Esophagus squamous epithelium (tissue), 4 donors: Measurements from ENCODE around the gene ADARB2.

ENCODE experiments used
- CTCF ChIP-seq, 6 experiments: fragments of 450-650 bp in 4 of 6; fragments of 200-600 bp in 2 of 6; sonication (generic) in 2 of 6; IDR thresholded peaks; one replicate each; pipeline ENCODE4 v1.5.1; 2016 to 2019; ENCODE audit warnings: antibody characterized with exemption in 6 of 6, mild to moderate bottlenecking in 4 of 6, moderate library complexity in 4 of 6
- POLR2A ChIP-seq, 4 donors: fragments of 450-650 bp; IDR thresholded peaks; one replicate each; pipeline ENCODE4 v1.6.1; 2017; ENCODE audit warnings: antibody characterized with exemption in 4 of 4, mild to moderate bottlenecking in 4 of 4, moderate library complexity in 3 of 4

- TF ChIP-seq CTCF (IDR thresholded peaks at IDR 0.05) (no peak), POLR2A (IDR thresholded peaks at IDR 0.05) (no peak)
These were observed 561.3 kb downstream of the ADARB2 start for GRCh38 chr10:1175956-1176565.
